Keratinocyte (primary cell): ENCODE results near the gene FAF1. TPM values are rescaled to one million over a fixed set of nuclear protein-coding genes. Genes with fewer than 3 reads are reported as not detected.

Experiments
- DNase-seq: peaks from one replicate; pipeline ENCODE4 v3.0.0-alpha.2; 2011; ENCODE audit warnings: low read depth, missing footprints, low spot score
- FAIRE-seq: peaks from 2 replicates; lab custom pipeline; 2011; peaks lifted over from hg19 to GRCh38; lab: Jason Lieb, UNC
- H2AFZ ChIP-seq: 2 replicates; pipeline ENCODE4 v1.6.0; 2012; ENCODE audit warnings: low read length, control low read depth, inconsistent platforms; ENCODE audit not compliant: control insufficient read depth
- H3K27ac ChIP-seq: 2 replicates; pipeline ENCODE4 v1.5.1; 2011; ENCODE audit warnings: low read length; ENCODE audit not compliant: control insufficient read depth, insufficient read depth
- H3K27me3 ChIP-seq: 3 replicates; pipeline ENCODE4 v1.6.0; 2011; ENCODE audit warnings: low read length; ENCODE audit not compliant: control insufficient read depth, insufficient read depth; ENCODE audit errors: extremely low read depth
- H3K36me3 ChIP-seq, 2 experiments: 2 replicates in 1 of 2; 3 replicates in 1 of 2; pipeline ENCODE4 v1.5.1; 2011; ENCODE audit warnings: low read length in 2 of 2, mild to moderate bottlenecking in 1 of 2; ENCODE audit not compliant: control insufficient read depth in 2 of 2, insufficient read depth in 2 of 2; ENCODE audit errors: extremely low read depth in 1 of 2
- H3K4me1 ChIP-seq: 3 replicates; pipeline ENCODE4 v1.5.1; 2011; ENCODE audit warnings: low read length; ENCODE audit not compliant: control insufficient read depth, insufficient read depth; ENCODE audit errors: extremely low read depth
- H3K4me2 ChIP-seq: 3 replicates; pipeline ENCODE4 v1.6.0; 2011; ENCODE audit warnings: low read depth, low read length; ENCODE audit not compliant: control insufficient read depth, insufficient read depth; ENCODE audit errors: extremely low read depth
- H3K4me3 ChIP-seq, 3 experiments: fragments of 200-600 bp in 1 of 3; sonication (generic) in 1 of 3; 2 replicates in 2 of 3; 3 replicates in 1 of 3; pipeline ENCODE4 v1.5.1; 2011 to 2016; ENCODE audit warnings: low read length in 3 of 3, mild to moderate bottlenecking in 3 of 3, control low read depth in 2 of 3, inconsistent platforms in 1 of 3, low read depth in 1 of 3, mixed read lengths in 1 of 3, mixed run types in 1 of 3, moderate library complexity in 1 of 3; ENCODE audit not compliant: control insufficient read depth in 2 of 3, insufficient read depth in 2 of 3; ENCODE audit errors: extremely low read depth in 1 of 3
- H3K79me2 ChIP-seq: 2 replicates; pipeline ENCODE4 v1.6.0; 2012; ENCODE audit warnings: low read length; ENCODE audit not compliant: control insufficient read depth, insufficient read depth
- H3K9ac ChIP-seq: 3 replicates; pipeline ENCODE4 v1.6.0; 2011; ENCODE audit warnings: low read length; ENCODE audit not compliant: control insufficient read depth, insufficient read depth; ENCODE audit errors: extremely low read depth
- H3K9me1 ChIP-seq: 3 replicates; pipeline ENCODE4 v1.6.0; 2011; ENCODE audit warnings: low read length; ENCODE audit not compliant: control insufficient read depth, insufficient read depth; ENCODE audit errors: extremely low read depth
- H3K9me3 ChIP-seq: 2 replicates; pipeline ENCODE4 v1.5.1; 2012; ENCODE audit warnings: low read depth, low read length; ENCODE audit not compliant: control insufficient read depth
- H4K20me1 ChIP-seq: 3 replicates; pipeline ENCODE4 v1.6.0; 2011; ENCODE audit warnings: low read length; ENCODE audit not compliant: control insufficient read depth, insufficient read depth; ENCODE audit errors: extremely low read depth
- EZH2 ChIP-seq: IDR thresholded peaks from one replicate; pipeline ENCODE4 v1.6.1; 2012; ENCODE audit warnings: inconsistent platforms, mild to moderate bottlenecking, low read length, moderate library complexity
- dilution Hi-C: fragments of 300-500 bp; cut with MboI; formaldehyde crosslinking; loops from one replicate; pipeline ENCODE4 v1.7.0; 2020; ENCODE audit warnings: low sequenced_read_pairs; ENCODE audit not compliant: extremely low pct_ligation_motif_present
- polyA plus RNA-seq, 5 experiments: library from polyadenylated mRNA; depleted of rRNA in 3 of 5; stranded (reverse) in 3 of 5; stranded (forward) in 1 of 5; unstranded in 1 of 5; fragments of >200 nt; gene quantifications; 1 replicate in 1 of 5; 2 replicates in 3 of 5; 3 replicates in 1 of 5; pipeline versions ENCODE4 v1.2.1 to v1.2.3, GENCODE V29; 2011 to 2012; ENCODE audit warnings: missing spikeins in 2 of 5, low read depth in 1 of 5, low replicate concordance in 1 of 5
- TF ChIP-seq, protein P1 (sequence below), 3 experiments: IDR thresholded peaks in 1 of 3; conservative IDR thresholded peaks in 1 of 3; optimal IDR thresholded peaks in 1 of 3; 2 replicates in 2 of 3; 3 replicates in 1 of 3; pipeline versions ENCODE3 to v1.5.1; 2011; ENCODE audit warnings: low read length in 3 of 3, mild to moderate bottlenecking in 3 of 3, moderate library complexity in 2 of 3, control low read depth in 1 of 3, inconsistent platforms in 1 of 3; ENCODE audit not compliant: insufficient read depth in 2 of 3; ENCODE audit errors: extremely low read depth in 1 of 3

The FAF1 gene
- polyA plus RNA-seq, 1 donor (not counting 4 experiments of a cell fraction or from before 2014, with no cell fraction given): 33.1 TPM

DNA sequence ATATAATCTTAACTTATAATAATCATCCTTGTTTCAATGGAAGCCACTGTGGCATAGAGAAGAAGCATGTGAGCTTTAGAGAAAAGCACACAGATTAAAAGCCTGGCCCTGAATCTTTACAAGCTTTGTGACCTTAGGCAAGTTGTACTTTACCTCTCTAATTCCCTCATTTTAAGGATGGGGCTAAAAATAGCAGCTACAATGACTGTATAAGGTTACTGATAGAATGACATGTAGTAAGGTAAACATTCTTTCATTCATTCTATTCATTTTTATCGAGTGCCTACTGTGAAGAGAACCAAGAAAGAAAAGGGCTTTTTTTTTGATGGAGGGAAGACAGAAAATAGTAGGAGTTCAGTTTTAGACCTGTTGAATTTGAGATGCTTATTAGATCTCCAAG lies 35.6 kb upstream of the FAF1 start:
- no peak for TF ChIP-seq EZH2
- TF ChIP-seq, protein P1, sequence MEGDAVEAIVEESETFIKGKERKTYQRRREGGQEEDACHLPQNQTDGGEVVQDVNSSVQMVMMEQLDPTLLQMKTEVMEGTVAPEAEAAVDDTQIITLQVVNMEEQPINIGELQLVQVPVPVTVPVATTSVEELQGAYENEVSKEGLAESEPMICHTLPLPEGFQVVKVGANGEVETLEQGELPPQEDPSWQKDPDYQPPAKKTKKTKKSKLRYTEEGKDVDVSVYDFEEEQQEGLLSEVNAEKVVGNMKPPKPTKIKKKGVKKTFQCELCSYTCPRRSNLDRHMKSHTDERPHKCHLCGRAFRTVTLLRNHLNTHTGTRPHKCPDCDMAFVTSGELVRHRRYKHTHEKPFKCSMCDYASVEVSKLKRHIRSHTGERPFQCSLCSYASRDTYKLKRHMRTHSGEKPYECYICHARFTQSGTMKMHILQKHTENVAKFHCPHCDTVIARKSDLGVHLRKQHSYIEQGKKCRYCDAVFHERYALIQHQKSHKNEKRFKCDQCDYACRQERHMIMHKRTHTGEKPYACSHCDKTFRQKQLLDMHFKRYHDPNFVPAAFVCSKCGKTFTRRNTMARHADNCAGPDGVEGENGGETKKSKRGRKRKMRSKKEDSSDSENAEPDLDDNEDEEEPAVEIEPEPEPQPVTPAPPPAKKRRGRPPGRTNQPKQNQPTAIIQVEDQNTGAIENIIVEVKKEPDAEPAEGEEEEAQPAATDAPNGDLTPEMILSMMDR (optimal IDR thresholded peaks at IDR 0.05 in 1 of 3, IDR thresholded peaks at IDR 0.05 in 1 of 3, conservative IDR thresholded peaks at IDR 0.05 in 1 of 3; ENCODE audit: extremely low read depth in 1 of 3, insufficient read depth in 2 of 3, low read length in 3 of 3): no peak
- Histone ChIP-seq H2AFZ (no peak overlapping the region), H3K4me3 (no peak overlapping the region), H3K4me2 (no peak overlapping the region), H3K36me3 (no peaks in the 10 kb centered on the region), H3K79me2 (no peaks in the 10 kb centered on the region), H4K20me1 (no peaks in the 10 kb centered on the region), H3K27me3 (no peaks in the 10 kb centered on the region), H3K9me3 (no peaks in the 10 kb centered on the region), H3K9ac (no peak overlapping the region), H3K27ac (no peak overlapping the region), H3K9me1 (no peaks in the 10 kb centered on the region), H3K4me1 (no peaks in the 10 kb centered on the region)
- FAIRE-seq: no peak
- dilution Hi-C loops: no loop called here
- DNase-seq: no peak

DNA sequence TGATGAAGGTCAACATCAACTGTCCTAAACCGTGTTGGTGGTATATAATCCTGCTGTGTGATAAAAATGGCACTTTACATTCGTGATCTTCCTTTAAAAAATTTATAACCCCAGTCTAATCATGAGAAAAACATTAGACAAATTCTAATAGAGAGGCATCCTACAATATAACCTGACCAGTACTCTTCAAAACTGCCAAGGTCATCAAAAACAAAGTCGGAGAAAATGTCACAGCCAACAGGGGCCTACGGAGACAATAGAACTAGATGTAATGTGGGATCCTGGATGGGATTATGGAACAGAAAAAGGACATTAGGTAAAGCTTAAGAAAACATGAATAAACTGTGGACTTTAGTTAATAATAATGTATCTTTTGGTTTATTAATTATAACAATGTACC lies 34.9 kb upstream of the FAF1 start:
- no peak overlapping the region for H3K4me2 ChIP-seq
- no peaks in the 10 kb centered on the region for H3K79me2 ChIP-seq
- TF ChIP-seq, protein P1 (optimal IDR thresholded peaks at IDR 0.05 in 1 of 3, IDR thresholded peaks at IDR 0.05 in 1 of 3, conservative IDR thresholded peaks at IDR 0.05 in 1 of 3; ENCODE audit: extremely low read depth in 1 of 3, insufficient read depth in 2 of 3, low read length in 3 of 3): no peak
- TF ChIP-seq EZH2: no peak
- no peak overlapping the region for H3K9ac ChIP-seq
- H3K36me3 ChIP-seq: no peaks in the 10 kb centered on the region
- no peaks in the 10 kb centered on the region for H3K9me1 ChIP-seq
- no peak overlapping the region for H3K27ac ChIP-seq
- H3K4me3 ChIP-seq: no peak overlapping the region
- no peaks in the 10 kb centered on the region for H3K27me3 ChIP-seq
- no peak overlapping the region for H2AFZ ChIP-seq
- dilution Hi-C loops: no loop called here
- no peaks in the 10 kb centered on the region for H4K20me1 ChIP-seq
- no peaks in the 10 kb centered on the region for H3K4me1 ChIP-seq
- no peaks in the 10 kb centered on the region for H3K9me3 ChIP-seq
- DNase-seq (no peak), FAIRE-seq (no peak)
